ENCODE data around the gene MGAT5B. TPM values are rescaled to one million over a fixed set of nuclear protein-coding genes. Genes with fewer than 3 reads are reported as not detected.

The MGAT5B gene
- total and polyA plus RNA-seq, 2 of the 13 experiments (the other 11 are each of a cell fraction or from before 2014, with no cell fraction given): 0.07 to 0.13 TPM

GRCh38 chr17:76905836-76906235 lies 37.6 kb downstream of the MGAT5B start:
- no TSS peak for BruUV-seq (replicated peaks)
- no peak for DNase-seq (ENCODE audit: low spot score)
- no peak for FAIRE-seq

GRCh38 chr17:76906463-76906862 lies 38.3 kb downstream of the MGAT5B start:
- no peaks in the 10 kb centered on the region for H3K4me1 ChIP-seq (ENCODE audit: insufficient read depth, low read length)
- no peak for ATAC-seq
- ChIA-PET CTCF (ENCODE audit: low intra/inter-chr PET ratio, low total read pairs) (no interaction called here), POLR2A (no interaction called here)
- no peaks in the 10 kb centered on the region for H3K36me3 ChIP-seq (replicated peaks in 1 of 2; ENCODE audit: control insufficient read depth in 1 of 2, insufficient read depth in 2 of 2, low read length in 2 of 2)
- H3K27ac ChIP-seq (ENCODE audit: extremely low read length, insufficient read depth, low read length): no peak overlapping the region
- H3K79me2 ChIP-seq (ENCODE audit: insufficient read depth, low read length): no peaks in the 10 kb centered on the region
- WGBS (ENCODE audit: low lambda C conversion rate): 24% methylated on average over 6 of the region's 6 CpGs
- TF ChIP-seq ELF4 (CRISPR knock-in tag; IDR thresholded peaks at IDR 0.05; ENCODE audit: borderline replicate concordance): no peak
- no peak for TF ChIP-seq ZNF652 (CRISPR knock-in tag; IDR thresholded peaks at IDR 0.05; ENCODE audit: borderline replicate concordance, low read depth)
- no peak for TF ChIP-seq NR2F2 (IDR thresholded peaks at IDR 0.05; ENCODE audit: borderline replicate concordance, low read depth)
- TF ChIP-seq ZNF784 (CRISPR knock-in tag; IDR thresholded peaks at IDR 0.05; ENCODE audit: borderline replicate concordance): no peak
- no peak for TF ChIP-seq HOMEZ (CRISPR knock-in tag; IDR thresholded peaks at IDR 0.05; ENCODE audit: low read depth)
- no peak for TF ChIP-seq THRA (CRISPR knock-in tag; IDR thresholded peaks at IDR 0.05; ENCODE audit: borderline replicate concordance)
- TF ChIP-seq ZNF18 (CRISPR knock-in tag; IDR thresholded peaks at IDR 0.05; ENCODE audit: insufficient replicate concordance): no peak
- no peak for TF ChIP-seq ZNF44 (CRISPR knock-in tag; IDR thresholded peaks at IDR 0.05)
- peaks cover 11% of the 10 kb centered on the region; the same call in 1 of the 2 replicates for H4K20me1 ChIP-seq (ENCODE audit: insufficient read depth, low read length)
- no peak for FAIRE-seq
- H3K9me3 ChIP-seq (ENCODE audit: low read length): no peaks in the 10 kb centered on the region
- no peak overlapping the region for H3K4me2 ChIP-seq (ENCODE audit: low read depth, low read length)
- H3K4me3 ChIP-seq (replicated peaks in 1 of 3; ENCODE audit: insufficient read depth in 1 of 3, low read depth in 2 of 3, low read length in 3 of 3): no peak overlapping the region
- intact Hi-C loops (cut with micrococcal nuclease; ENCODE audit: unreplicated experiment): no loop called here
- DNase-seq (ENCODE audit: low spot score): no peak
- H3K9ac ChIP-seq (ENCODE audit: insufficient read depth, low read depth, low read length): no peak overlapping the region
- BruUV-seq (replicated peaks): no TSS peak
- in situ Hi-C loops (cut with HindIII; ENCODE audit: extremely low pct_ligation_motif_present, low pct_unique_long_range_greater_than_20kb): no loop called here
- H2AFZ ChIP-seq (ENCODE audit: low read length): no peak overlapping the region
- peaks cover 21 to 75% of the 10 kb centered on the region in 2 experiments for H3K27me3 ChIP-seq (ENCODE audit: control insufficient read depth in 1 of 2, insufficient read depth in 2 of 2, low read length in 2 of 2)

More at GRCh38 chr17:76905836-76906235, 37.6 kb downstream of the MGAT5B start:
- Histone ChIP-seq H3K4me3 (replicated peaks in 1 of 3; ENCODE audit: insufficient read depth in 1 of 3, low read depth in 2 of 3, low read length in 3 of 3) (no peak overlapping the region), H3K36me3 (replicated peaks in 1 of 2; ENCODE audit: control insufficient read depth in 1 of 2, insufficient read depth in 2 of 2, low read length in 2 of 2) (no peaks in the 10 kb centered on the region), H3K4me1 (ENCODE audit: insufficient read depth, low read length) (no peaks in the 10 kb centered on the region), H3K9ac (ENCODE audit: insufficient read depth, low read depth, low read length) (no peak overlapping the region), H2AFZ (ENCODE audit: low read length) (no peak overlapping the region), H3K27me3 (ENCODE audit: control insufficient read depth in 1 of 2, insufficient read depth in 2 of 2, low read length in 2 of 2) (peaks cover 22 to 77% of the 10 kb centered on the region in 2 experiments), H3K4me2 (ENCODE audit: low read depth, low read length) (no peak overlapping the region), H3K9me3 (ENCODE audit: low read length) (no peaks in the 10 kb centered on the region), H3K79me2 (ENCODE audit: insufficient read depth, low read length) (no peaks in the 10 kb centered on the region), H4K20me1 (ENCODE audit: insufficient read depth, low read length) (peaks cover 11% of the 10 kb centered on the region; the same call in 1 of the 2 replicates), H3K27ac (ENCODE audit: extremely low read length, insufficient read depth, low read length) (no peak overlapping the region)
- ChIA-PET CTCF (ENCODE audit: low intra/inter-chr PET ratio, low total read pairs) (no interaction called here), POLR2A (no interaction called here)
- no peak for ATAC-seq
- TF ChIP-seq TCF7 (IDR thresholded peaks at IDR 0.05; ENCODE audit: low read depth) (no peak), ZNF784 (CRISPR knock-in tag; IDR thresholded peaks at IDR 0.05; ENCODE audit: borderline replicate concordance) (no peak), ZNF143 (CRISPR knock-in tag; IDR thresholded peaks at IDR 0.05) (no peak), ZNF562 (CRISPR knock-in tag; IDR thresholded peaks at IDR 0.05; ENCODE audit: borderline replicate concordance) (no peak), ZNF776 (CRISPR knock-in tag; IDR thresholded peaks at IDR 0.05) (no peak)
- 14% methylated on average over 12 of the region's 17 CpGs for WGBS (ENCODE audit: low lambda C conversion rate)
- in situ Hi-C loops (cut with HindIII; ENCODE audit: extremely low pct_ligation_motif_present, low pct_unique_long_range_greater_than_20kb) (no loop called here), intact Hi-C loops (cut with micrococcal nuclease; ENCODE audit: unreplicated experiment) (no loop called here)

All from HepG2 (cell line).